Astrocyte of the hippocampus (primary cell): Measurements from ENCODE around the gene ACSF2.
A peak's percentile ranks its signal among the peaks of the same experiment; 100 is the strongest.
"Not testable (repeated sequence)": the region's sequence is repeated elsewhere in the genome, so short reads cannot be mapped to it uniquely, and the experiment has no call there.

ENCODE experiments used
- DNase-seq: peaks from one replicate; pipeline ENCODE4 v3.0.0; 2011; ENCODE audit warnings: low read depth, low spot score

ACSF2 gene

GRCh38 chr17:50464736-50465135 lies 38.7 kb downstream of the ACSF2 start:
- no peak for DNase-seq

- no peak for DNase-seq
Observed at GRCh38 chr17:50465171-50465570, 39.2 kb downstream of the ACSF2 start.

DNA sequence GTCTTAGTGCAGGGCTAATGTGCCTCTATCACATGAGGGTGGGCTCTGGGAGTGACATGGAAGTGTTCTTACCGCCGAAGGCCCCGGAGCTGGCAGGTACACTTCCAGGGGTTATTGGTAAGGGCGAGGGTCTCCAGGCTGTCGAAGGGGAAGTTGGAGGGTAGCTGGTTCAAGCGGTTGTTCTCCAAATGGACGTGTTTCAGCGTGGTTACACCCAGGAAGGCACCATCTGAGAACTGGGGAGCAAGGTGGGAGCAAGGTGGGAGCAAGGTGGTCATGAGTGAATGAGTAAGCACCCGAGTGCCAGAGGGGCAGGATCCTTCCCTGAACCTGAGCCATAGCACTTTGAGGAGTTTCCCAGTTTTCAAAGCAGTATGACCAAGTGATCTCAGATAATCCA lies 39.6 kb downstream of the ACSF2 start:
- DNase-seq: no peak

GRCh38 chr17:50466371-50467113 lies 40.5 kb downstream of the ACSF2 start:
- DNase-seq: no peak

DNA sequence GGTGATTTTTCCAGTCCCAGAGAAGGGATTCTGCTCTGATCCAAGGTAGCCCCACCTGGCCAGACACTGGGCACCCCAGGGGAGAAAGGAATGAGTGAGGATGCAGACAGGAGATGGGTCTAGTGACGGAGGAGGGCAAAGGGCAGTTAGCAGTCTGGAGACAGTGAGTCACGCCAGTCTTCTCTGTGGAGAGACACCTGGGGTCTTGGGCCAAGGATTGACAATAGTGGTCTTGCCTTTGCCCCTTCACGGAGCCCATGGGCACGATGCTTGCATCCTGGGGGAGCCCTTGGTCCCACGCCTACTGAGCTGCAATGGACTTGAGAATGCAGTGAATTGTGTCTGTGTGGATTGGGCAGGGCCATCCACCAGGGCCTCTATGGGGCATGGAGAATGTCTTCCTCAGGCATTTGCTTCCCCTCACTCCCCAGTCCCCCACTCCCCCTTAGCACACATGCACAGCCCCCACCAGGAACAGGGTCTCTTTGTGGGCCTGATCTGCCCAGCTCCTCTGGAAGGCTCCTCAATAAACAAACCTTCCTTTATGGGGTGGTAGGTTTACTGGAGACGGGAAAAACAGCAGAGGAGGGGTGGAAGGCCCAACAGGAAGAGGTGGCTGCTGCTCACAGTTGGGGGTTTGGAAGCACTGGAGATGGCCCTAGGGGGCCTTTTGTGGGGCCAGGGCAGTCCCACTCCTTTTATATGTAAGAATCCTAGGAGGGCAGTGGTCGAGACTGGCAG lies 41.3 kb downstream of the ACSF2 start:
- no peak for DNase-seq

DNA sequence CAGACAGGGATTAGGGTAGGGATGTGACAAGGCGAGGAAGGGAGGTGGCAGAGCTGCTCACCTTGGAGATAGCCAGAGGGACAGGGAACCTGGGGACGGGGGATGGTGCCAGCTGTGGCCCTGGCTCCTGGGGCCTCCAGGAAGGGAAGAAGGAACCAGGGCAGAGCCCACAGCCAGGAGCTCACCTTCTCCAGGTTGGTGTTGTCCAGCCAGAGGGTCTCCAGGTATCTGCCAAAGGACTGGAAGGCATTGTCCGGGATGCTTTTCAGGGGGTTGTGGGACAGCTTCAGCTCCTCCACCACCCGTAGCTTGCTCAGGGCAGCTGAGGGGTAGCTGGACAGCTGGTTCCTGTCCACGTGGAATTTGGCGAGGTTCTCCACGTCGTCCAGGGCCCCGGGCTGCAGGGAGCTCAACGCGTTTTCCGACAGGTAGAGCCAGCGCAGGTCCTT lies 41.9 kb downstream of the ACSF2 start:
- no peak for DNase-seq

DNA sequence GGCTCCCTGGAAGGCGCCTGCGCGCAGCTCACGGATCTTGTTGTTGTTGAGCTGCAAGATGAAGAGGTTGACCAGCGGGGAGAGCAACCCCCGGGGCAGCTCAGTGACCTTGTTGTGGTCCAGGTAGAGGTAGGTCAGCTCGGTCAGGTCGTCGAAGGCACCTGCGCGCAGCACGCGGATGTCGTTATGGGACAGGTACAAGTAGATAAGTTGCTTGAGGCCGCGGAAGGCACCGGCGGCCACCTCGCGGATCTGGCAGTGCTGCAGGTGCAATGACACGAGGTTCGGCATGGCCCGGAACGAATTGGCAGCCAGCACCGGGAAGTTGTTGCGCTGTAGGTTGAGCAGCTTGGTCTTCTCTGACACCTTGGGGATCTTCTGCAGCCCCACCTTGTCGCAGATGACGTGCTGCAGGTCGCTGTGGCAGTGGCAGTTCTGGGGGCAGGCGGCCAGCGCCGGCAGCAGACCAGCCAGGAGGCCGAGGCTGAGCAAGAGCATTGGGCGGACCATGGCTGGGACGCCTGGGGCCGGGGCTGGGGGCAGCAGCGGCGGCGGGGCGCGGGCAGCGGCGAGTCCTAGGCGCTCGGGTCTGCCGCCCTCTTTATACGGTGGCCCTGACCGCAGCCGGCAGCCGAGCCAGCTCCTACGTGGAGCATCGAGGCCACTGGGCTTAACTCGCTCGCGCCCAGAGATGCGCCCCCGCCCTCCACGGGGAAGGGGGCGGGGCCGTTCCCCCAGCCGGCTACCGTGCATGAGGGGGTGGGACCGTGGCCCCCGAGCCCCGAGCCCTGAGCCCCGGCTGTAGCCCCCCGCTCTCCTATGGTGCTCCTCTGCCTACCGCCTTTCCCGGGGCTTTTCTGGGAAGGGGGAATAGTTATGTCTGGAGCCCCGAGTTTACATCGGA lies 42.5 kb downstream of the ACSF2 start, which contains the start of gene CHAD:
Gene CHAD (minus strand): TSS at position 577 of the 904 bp plus-strand sequence. CDS start 67 bp downstream, at position 510.
- DNase-seq: peak; percentile 47

- DNase-seq: peak; percentile 30
Observed at GRCh38 chr17:50469208-50469605, 43.2 kb downstream of the ACSF2 start.

GRCh38 chr17:50469671-50470305 lies 43.8 kb downstream of the ACSF2 start:
- no peak for DNase-seq

GRCh38 chr17:50470426-50470825 lies 44.4 kb downstream of the ACSF2 start:
- DNase-seq: no peak

GRCh38 chr17:50471009-50471905 lies 45.2 kb downstream of the ACSF2 start:
- DNase-seq: no peak

GRCh38 chr17:50472286-50472685 lies 46.3 kb downstream of the ACSF2 start:
- DNase-seq: no peak

- DNase-seq: not testable (repeated sequence)
Observed at GRCh38 chr17:50472761-50473161, 46.7 kb downstream of the ACSF2 start.

- DNase-seq: no peak
Observed at GRCh38 chr17:50473901-50474300, 47.9 kb downstream of the ACSF2 start.

DNA sequence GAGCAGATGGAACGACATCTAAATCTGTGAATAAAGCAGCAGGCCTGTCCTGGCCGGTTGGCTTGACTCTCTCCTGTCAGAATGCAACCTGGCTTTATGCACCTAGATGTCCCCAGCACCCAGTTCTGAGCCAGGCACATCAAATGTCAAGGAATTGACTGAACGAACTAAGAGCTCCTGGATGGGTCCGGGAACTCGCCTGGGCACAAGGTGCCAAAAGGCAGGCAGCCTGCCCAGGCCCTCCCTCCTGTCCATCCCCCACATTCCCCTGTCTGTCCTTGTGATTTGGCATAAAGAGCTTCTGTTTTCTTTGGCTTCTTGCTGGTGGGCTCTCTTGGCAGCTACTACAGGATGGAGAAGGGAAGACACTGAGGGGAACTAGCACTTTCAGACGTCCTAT lies 48.5 kb downstream of the ACSF2 start:
- no peak for DNase-seq

DNA sequence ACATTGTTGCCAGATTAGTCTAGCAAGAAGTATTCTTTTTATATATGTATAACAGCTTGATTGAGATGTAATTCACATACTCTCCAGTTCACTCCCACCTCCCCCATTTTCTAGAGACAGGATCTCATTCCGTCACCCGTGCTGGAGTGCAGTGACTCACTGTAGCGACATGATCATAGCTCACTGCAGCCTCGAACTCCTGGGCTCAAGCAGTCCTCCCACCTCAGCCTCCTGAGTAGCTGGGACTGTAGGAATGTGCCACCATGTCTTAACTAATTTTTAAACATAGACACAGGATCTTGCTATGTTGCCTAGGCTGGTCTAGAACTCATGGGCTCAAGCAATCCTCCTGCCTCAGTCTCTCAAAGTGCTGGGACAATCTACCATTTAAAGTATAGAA lies 49.3 kb downstream of the ACSF2 start:
- no peak for DNase-seq

DNA sequence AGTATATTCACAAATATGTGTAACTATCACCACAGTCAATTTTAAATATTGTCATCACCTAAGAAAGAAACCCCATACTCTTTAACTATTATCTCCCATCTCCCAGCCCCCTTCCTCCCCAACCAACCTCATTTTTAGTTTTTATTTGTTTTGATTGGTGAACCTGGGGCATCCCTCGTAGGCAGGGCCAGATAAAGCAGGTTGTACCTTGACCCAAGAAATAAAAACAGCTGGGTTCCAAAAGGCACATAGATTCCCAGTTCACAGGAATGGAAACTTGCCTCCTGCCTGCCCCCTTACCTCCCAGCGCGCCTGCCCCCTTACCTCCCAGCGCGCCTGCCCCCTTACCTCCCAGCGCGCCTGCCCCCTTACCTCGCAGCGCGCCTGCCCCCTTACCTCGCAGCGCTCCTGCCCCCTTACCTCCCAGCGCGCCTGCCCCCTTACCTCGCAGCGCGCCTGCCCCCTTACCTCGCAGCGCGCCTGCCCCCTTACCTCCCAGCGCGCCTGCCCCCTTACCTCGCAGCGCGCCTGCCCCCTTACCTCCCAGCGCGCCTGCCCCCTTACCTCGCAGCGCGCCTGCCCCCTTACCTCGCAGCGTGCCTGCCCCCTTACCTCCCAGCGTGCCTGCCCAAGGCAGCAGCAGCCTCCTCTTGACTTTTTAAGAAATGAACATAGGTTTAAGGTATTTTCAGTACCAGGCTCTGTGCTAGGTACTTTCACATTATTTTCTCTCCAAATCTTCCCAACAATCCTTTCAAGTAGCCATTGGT lies 49.9 kb downstream of the ACSF2 start:
- DNase-seq: not testable (repeated sequence)

DNA sequence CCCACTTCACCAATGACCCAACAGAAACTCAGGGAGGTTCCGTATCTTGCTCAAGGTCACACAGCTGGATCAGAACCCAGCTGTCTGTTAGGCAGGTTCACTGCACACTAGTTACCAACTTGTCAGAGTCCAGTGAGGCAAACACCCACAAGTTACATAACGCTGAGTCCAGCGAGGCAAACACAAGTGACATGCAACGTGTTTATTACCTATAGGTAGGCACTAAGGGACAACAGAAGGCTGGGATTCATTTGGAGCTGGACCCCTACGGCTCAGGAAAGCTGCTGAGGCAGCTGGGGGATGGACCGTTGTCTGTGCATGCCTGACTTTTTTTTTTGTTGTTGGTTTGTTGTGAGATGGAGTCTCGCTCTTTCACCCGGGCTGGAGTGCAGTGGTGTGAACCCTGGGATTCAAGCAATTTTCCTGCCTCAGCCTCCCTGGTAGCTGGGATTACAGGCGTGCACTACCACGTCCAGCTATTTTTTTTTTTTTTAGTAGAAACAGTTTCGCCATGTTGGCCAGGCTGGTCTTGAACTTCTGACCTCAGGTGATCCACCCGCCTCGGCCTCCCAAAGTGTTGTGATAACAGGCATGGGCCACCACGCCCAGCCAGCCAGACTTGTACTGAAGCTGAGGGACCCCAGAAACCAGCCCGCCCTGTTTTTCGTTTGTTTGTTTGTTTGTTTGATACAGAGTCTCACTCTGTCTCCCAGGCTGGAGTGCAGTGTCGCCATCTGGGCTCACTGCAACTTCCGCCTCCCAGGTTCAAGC lies 50.7 kb downstream of the ACSF2 start:
- DNase-seq: no peak

DNA sequence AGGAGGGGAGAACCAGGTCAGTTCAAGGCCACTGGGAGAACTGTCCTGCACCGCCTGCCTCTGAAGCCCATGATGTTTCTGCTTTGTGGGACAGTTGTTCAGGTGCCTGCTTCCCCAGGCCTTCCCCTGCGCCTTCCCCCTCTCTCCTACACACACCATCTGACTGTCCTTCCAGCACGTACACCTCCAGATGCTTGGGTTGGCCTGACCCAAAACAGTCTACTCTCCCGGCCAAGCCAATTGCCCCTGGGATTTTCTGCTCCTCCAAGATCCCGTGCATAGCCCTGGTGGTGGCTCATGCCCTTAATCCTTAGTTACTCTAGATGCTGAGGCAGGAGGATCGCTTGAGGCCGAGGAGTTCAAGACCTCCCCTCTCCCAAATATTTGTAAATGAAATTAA lies 52.0 kb downstream of the ACSF2 start:
- no peak for DNase-seq
